GM04504 (cell line): ENCODE data around the gene PPARGC1A.

Experiments
- DNase-seq: peaks from one replicate; pipeline ENCODE4 v3.0.0-alpha.2; 2012; ENCODE audit warnings: low read depth

PPARGC1A gene

GRCh38 chr4:23911675-23912455 lies 22.0 kb upstream of the PPARGC1A start:
- no peak for DNase-seq

- no peak for DNase-seq
These were observed 19.8 kb upstream of the PPARGC1A start for GRCh38 chr4:23909671-23910070.

GRCh38 chr4:23906839-23907238 lies 17.0 kb upstream of the PPARGC1A start:
- no peak for DNase-seq

GRCh38 chr4:23904639-23905071 lies 14.8 kb upstream of the PPARGC1A start:
- DNase-seq = no peak

GRCh38 chr4:23903859-23904438 lies 14.1 kb upstream of the PPARGC1A start:
- no peak for DNase-seq

GRCh38 chr4:23902222-23902804 lies 12.5 kb upstream of the PPARGC1A start:
- DNase-seq = no peak

- no peak for DNase-seq
These were observed 10.8 kb upstream of the PPARGC1A start for GRCh38 chr4:23900636-23901035.

- no peak for DNase-seq
These were observed 9.7 kb upstream of the PPARGC1A start for GRCh38 chr4:23899565-23899964.

GRCh38 chr4:23897564-23898109 lies 7.8 kb upstream of the PPARGC1A start:
- no peak for DNase-seq

- no peak for DNase-seq
These were observed 4.2 kb upstream of the PPARGC1A start for GRCh38 chr4:23894021-23894420.

- DNase-seq = no peak
These were observed 1.2 kb upstream of the PPARGC1A start for GRCh38 chr4:23891064-23891421.

GRCh38 chr4:23890369-23891063 lies 669 bp upstream of the PPARGC1A start:
- DNase-seq = no peak

- no peak for DNase-seq
These were observed 456 bp downstream of the PPARGC1A start for GRCh38 chr4:23889391-23889790.

GRCh38 chr4:23888421-23889319 lies 1.2 kb downstream of the PPARGC1A start:
- DNase-seq = peak; percentile 9

- no peak for DNase-seq
These were observed 1.9 kb downstream of the PPARGC1A start for GRCh38 chr4:23887989-23888388.

- DNase-seq = no peak
These were observed 2.7 kb downstream of the PPARGC1A start for GRCh38 chr4:23887173-23887572.

GRCh38 chr4:23885943-23886590 lies 3.8 kb downstream of the PPARGC1A start:
- DNase-seq = no peak

- no peak for DNase-seq
These were observed 5.1 kb downstream of the PPARGC1A start for GRCh38 chr4:23884741-23885140.

GRCh38 chr4:23884261-23884660 lies 5.6 kb downstream of the PPARGC1A start:
- DNase-seq = no peak

- no peak for DNase-seq
These were observed 6.8 kb downstream of the PPARGC1A start for GRCh38 chr4:23882976-23883531.
